Measurements from ENCODE around the gene CXCL11. TPM values are rescaled to one million over a fixed set of nuclear protein-coding genes. Genes with fewer than 3 reads are reported as not detected.

The CXCL11 gene
- polyA plus RNA-seq, 1 of the 3 experiments (the other 2 are of a cell fraction), result not detected

DNA sequence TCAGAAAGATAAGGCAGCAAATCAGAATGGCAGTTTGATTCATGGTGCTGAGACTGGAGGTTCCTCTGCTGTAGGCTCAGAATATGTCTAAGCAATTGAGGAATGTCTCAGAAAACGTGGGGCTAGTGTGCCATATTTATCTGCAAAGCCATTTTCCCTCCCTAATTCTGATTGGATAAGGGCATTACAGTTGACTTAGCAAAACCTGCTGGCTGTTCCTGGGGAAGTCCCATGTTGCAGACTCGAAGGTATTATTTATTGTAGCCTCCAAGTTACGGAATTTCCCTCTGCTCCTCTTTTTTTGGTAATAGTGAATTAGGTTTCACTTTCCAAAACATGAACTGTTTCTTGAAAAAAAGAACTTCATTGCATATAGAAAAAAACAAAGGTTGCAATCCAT is 12.5 kb downstream of the CXCL11 start, which contains the start of gene CXCL10 (continued):
- TF ChIP-seq, protein P1, sequence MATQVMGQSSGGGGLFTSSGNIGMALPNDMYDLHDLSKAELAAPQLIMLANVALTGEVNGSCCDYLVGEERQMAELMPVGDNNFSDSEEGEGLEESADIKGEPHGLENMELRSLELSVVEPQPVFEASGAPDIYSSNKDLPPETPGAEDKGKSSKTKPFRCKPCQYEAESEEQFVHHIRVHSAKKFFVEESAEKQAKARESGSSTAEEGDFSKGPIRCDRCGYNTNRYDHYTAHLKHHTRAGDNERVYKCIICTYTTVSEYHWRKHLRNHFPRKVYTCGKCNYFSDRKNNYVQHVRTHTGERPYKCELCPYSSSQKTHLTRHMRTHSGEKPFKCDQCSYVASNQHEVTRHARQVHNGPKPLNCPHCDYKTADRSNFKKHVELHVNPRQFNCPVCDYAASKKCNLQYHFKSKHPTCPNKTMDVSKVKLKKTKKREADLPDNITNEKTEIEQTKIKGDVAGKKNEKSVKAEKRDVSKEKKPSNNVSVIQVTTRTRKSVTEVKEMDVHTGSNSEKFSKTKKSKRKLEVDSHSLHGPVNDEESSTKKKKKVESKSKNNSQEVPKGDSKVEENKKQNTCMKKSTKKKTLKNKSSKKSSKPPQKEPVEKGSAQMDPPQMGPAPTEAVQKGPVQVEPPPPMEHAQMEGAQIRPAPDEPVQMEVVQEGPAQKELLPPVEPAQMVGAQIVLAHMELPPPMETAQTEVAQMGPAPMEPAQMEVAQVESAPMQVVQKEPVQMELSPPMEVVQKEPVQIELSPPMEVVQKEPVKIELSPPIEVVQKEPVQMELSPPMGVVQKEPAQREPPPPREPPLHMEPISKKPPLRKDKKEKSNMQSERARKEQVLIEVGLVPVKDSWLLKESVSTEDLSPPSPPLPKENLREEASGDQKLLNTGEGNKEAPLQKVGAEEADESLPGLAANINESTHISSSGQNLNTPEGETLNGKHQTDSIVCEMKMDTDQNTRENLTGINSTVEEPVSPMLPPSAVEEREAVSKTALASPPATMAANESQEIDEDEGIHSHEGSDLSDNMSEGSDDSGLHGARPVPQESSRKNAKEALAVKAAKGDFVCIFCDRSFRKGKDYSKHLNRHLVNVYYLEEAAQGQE (IDR thresholded peaks at IDR 0.05; ENCODE audit: low read depth, low read length), result no peak
- TF ChIP-seq CHD2 (IDR thresholded peaks at IDR 0.05; ENCODE audit: low read length, partially characterized antibody) (no peak), RFX5 (IDR thresholded peaks at IDR 0.05; ENCODE audit: low read length) (no peak), FOXJ3 (CRISPR knock-in tag; IDR thresholded peaks at IDR 0.05) (no peak)

DNA sequence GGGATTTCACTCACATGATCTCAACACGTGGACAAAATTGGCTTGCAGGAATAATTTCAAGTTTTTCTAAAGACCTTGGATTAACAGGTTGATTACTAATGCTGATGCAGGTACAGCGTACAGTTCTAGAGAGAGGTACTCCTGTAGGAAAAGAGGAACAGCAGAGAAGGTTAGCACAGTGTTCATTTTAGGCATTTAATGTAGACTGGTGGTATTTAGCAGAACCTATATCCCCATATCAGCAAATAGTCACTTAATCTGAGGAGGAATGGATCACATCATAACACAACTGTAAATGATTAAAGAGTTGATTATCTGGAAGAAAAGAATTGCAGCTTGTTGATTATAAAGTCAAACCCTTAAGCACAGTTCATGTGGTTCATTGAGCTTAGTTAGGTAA is 13.2 kb downstream of the CXCL11 start:
- TF ChIP-seq POLR2AphosphoS5 (IDR thresholded peaks at IDR 0.05; ENCODE audit: low read depth, low read length), result no peak
- TF ChIP-seq PBX3 (IDR thresholded peaks at IDR 0.05), result no peak
- TF ChIP-seq RAD21 (IDR thresholded peaks at IDR 0.05; ENCODE audit: low read length), result no peak
- no peak for TF ChIP-seq GATA2 (CRISPR knock-in tag; IDR thresholded peaks at IDR 0.05)
- TF ChIP-seq YY1 (IDR thresholded peaks at IDR 0.05; ENCODE audit: low read depth), result no peak

DNA sequence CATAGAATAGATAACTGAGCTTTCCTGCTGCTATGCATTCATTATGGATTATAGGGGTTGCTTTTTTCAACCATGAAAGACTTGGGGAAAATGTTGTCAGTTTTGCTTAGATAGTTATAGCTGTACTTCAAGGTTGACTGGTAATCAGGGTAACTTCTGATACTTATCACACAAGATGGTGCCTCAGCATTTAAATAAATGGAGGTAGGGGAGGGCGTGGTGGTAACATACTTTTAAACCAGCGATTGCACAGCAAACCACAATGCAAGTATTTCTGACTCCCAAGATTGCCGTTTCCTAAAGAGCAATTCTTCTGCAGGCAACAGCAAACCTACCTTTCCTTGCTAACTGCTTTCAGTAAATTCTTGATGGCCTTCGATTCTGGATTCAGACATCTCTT is 13.8 kb downstream of the CXCL11 start:
- ChIA-PET POLR2A (no interaction called here), CTCF (interaction anchor here (2.4 kb wide), 1 partner anchor 26 kb away, joined by 11 read pairs; no protein-coding TSS in a partner anchor)
- Histone ChIP-seq H3K36me3 (replicated peaks in 1 of 2; ENCODE audit: control insufficient read depth in 1 of 2, insufficient read depth in 2 of 2, low read length in 1 of 2) (no peaks in the 10 kb centered on the region), H3K4me1 (ENCODE audit: control insufficient read depth in 1 of 2, insufficient read depth in 2 of 2, low read depth in 1 of 2, low read length in 1 of 2) (no peaks in the 10 kb centered on the region), H3K9me3 (no peaks in the 10 kb centered on the region), H3K9ac (no peak overlapping the region), H3K4me3 (ENCODE audit: low read depth in 2 of 2, low read length in 1 of 2) (no peak overlapping the region), H3K4me2 (no peak overlapping the region), H3K27ac (ENCODE audit: low read depth in 2 of 2, low read length in 1 of 2) (no peak overlapping the region), H3K79me2 (ENCODE audit: insufficient read depth) (no peaks in the 10 kb centered on the region), H4K20me1 (ENCODE audit: insufficient read depth) (no peaks in the 10 kb centered on the region), H3F3A (replicated peaks; ENCODE audit: insufficient read depth) (no peaks in the 10 kb centered on the region), H3K9me2 (no peaks in the 10 kb centered on the region), H3K27me3 (ENCODE audit: insufficient read depth) (no peaks in the 10 kb centered on the region), H2AFZ (ENCODE audit: low read depth) (no peak overlapping the region)
- DNase-seq, result no peak
- TF ChIP-seq EP300 (IDR thresholded peaks at IDR 0.05; ENCODE audit: borderline replicate concordance in 1 of 2, low read depth in 1 of 2, low read length in 1 of 2), result no peak
- TF ChIP-seq MEF2A (IDR thresholded peaks at IDR 0.05; ENCODE audit: borderline replicate concordance, low read depth), result no peak
- 63% methylated on average over 4 of the region's 4 CpGs for WGBS (ENCODE audit: low lambda C conversion rate)

More for the DNA sequence above, 13.2 kb downstream of the CXCL11 start:
- Histone ChIP-seq H3K9ac (no peak overlapping the region), H3K79me2 (ENCODE audit: insufficient read depth) (no peaks in the 10 kb centered on the region), H3K4me3 (ENCODE audit: low read depth in 2 of 2, low read length in 1 of 2) (no peak overlapping the region), H3K27ac (ENCODE audit: low read depth in 2 of 2, low read length in 1 of 2) (no peak overlapping the region), H3K9me2 (no peaks in the 10 kb centered on the region), H3F3A (replicated peaks; ENCODE audit: insufficient read depth) (no peaks in the 10 kb centered on the region), H3K9me3 (no peaks in the 10 kb centered on the region), H3K4me1 (ENCODE audit: control insufficient read depth in 1 of 2, insufficient read depth in 2 of 2, low read depth in 1 of 2, low read length in 1 of 2) (no peaks in the 10 kb centered on the region), H3K36me3 (replicated peaks in 1 of 2; ENCODE audit: control insufficient read depth in 1 of 2, insufficient read depth in 2 of 2, low read length in 1 of 2) (no peaks in the 10 kb centered on the region), H3K4me2 (no peak overlapping the region), H3K27me3 (ENCODE audit: insufficient read depth) (no peaks in the 10 kb centered on the region), H4K20me1 (ENCODE audit: insufficient read depth) (no peaks in the 10 kb centered on the region), H2AFZ (ENCODE audit: low read depth) (no peak overlapping the region)
- ChIA-PET POLR2A (no interaction called here), CTCF (interaction anchor here (2.4 kb wide), 1 partner anchor 27 kb away, joined by 11 read pairs; no protein-coding TSS in a partner anchor)
- 58% methylated on average over 2 of the region's 2 CpGs for WGBS (ENCODE audit: low lambda C conversion rate)
- DNase-seq, result no peak
